Peyer's patch (tissue), 4 donors: Measurements from ENCODE around the gene SNX9. TPM values are rescaled to one million over a fixed set of nuclear protein-coding genes. Genes with fewer than 3 reads are reported as not detected.

Source experiments
- DNase-seq, 3 donors: peaks; one replicate each; pipeline ENCODE4 v3.0.0-alpha.2; 2017 to 2019
- H3K27ac ChIP-seq, 4 donors: fragments of 200-600 bp; sonication (generic); one replicate each; pipeline ENCODE4 v1.5.1; 2016 to 2019
- H3K27me3 ChIP-seq, 2 donors: fragments of 200-600 bp; sonication (generic); one replicate each; pipeline ENCODE4 v1.5.1; 2019
- H3K36me3 ChIP-seq, 3 donors: fragments of 200-600 bp; sonication (generic); one replicate each; pipeline ENCODE4 v1.5.1; 2016 to 2019
- H3K4me1 ChIP-seq, 4 donors: fragments of 200-600 bp; sonication (generic); one replicate each; pipeline ENCODE4 v1.5.1; 2016 to 2019
- H3K4me3 ChIP-seq, 4 donors: fragments of 200-600 bp; sonication (generic); 1 replicate in 3 of 4; 2 replicates in 1 of 4; pipeline ENCODE4 v1.5.1; 2016 to 2019; ENCODE audit warnings: mild to moderate bottlenecking in 1 of 4
- H3K9me3 ChIP-seq, 4 donors: fragments of 200-600 bp; sonication (generic); one replicate each; pipeline ENCODE4 v1.5.1; 2016 to 2019; ENCODE audit warnings: mild to moderate bottlenecking in 1 of 4
- CTCF ChIP-seq, 6 experiments: fragments of 450-650 bp in 4 of 6; fragments of 200-600 bp in 2 of 6; sonication (generic) in 1 of 6; IDR thresholded peaks; one replicate each; pipeline ENCODE4 v1.5.1; 2017 to 2019; ENCODE audit warnings: antibody characterized with exemption in 6 of 6, mild to moderate bottlenecking in 3 of 6, moderate library complexity in 1 of 6
- POLR2A ChIP-seq, 2 donors: fragments of 450-650 bp; IDR thresholded peaks; one replicate each; pipeline ENCODE4 v1.5.1; 2017; ENCODE audit warnings: antibody characterized with exemption in 2 of 2, mild to moderate bottlenecking in 2 of 2, moderate library complexity in 2 of 2
- total RNA-seq, 4 donors: library from RNA; depleted of rRNA; stranded (reverse); fragments of >200 nt; gene quantifications; one replicate each; pipeline ENCODE4 v1.1.0, GENCODE V29; 2016

The SNX9 gene
- total RNA-seq, 4 donors from 2014 or later, result 49.8 to 59.1 (median 52.5) TPM

GRCh38 chr6:157822245-157823000 lies 623 bp upstream of the SNX9 start:
- peak; percentile 37 to 67 (median 67) for DNase-seq
- no peaks in the 10 kb centered on the region for H3K27me3 ChIP-seq
- H3K4me3 ChIP-seq, result peak overlapping the region; percentile 97 to 100 (median 98)
- no peaks in the 10 kb centered on the region for H3K36me3 ChIP-seq
- H3K27ac ChIP-seq, result peak overlapping the region; percentile 95 to 100 (median 97)
- TF ChIP-seq POLR2A (IDR thresholded peaks at IDR 0.05) (no peak), CTCF (IDR thresholded peaks at IDR 0.05) (no peak)
- no peaks in the 10 kb centered on the region for H3K9me3 ChIP-seq
- H3K4me1 ChIP-seq, result peaks cover 0 to 14% (median 3%) of the 10 kb centered on the region in 4 donors

GRCh38 chr6:157823528-157824370 lies 703 bp downstream of the SNX9 start:
- peak overlapping the region; percentile 97 to 100 (median 98) for H3K4me3 ChIP-seq
- peak; percentile 65 to 88 (median 73) for DNase-seq
- H3K27ac ChIP-seq, result peak overlapping the region; percentile 95 to 100 (median 97)
- no peaks in the 10 kb centered on the region for H3K36me3 ChIP-seq
- peaks cover 0 to 14% (median 3%) of the 10 kb centered on the region in 4 donors for H3K4me1 ChIP-seq
- H3K9me3 ChIP-seq, result no peaks in the 10 kb centered on the region
- no peaks in the 10 kb centered on the region for H3K27me3 ChIP-seq
- peak in 1 of 2 donors; percentile 69 for TF ChIP-seq POLR2A (IDR thresholded peaks at IDR 0.05)
- TF ChIP-seq CTCF (IDR thresholded peaks at IDR 0.05), result peak in 4 of 6 experiments; percentile 16 to 32 (median 20)

- no peak for DNase-seq
- no peaks in the 10 kb centered on the region for H3K27me3 ChIP-seq
- H3K4me1 ChIP-seq, result peaks cover 0 to 14% (median 3%) of the 10 kb centered on the region in 4 donors
- no peaks in the 10 kb centered on the region for H3K9me3 ChIP-seq
- TF ChIP-seq CTCF (IDR thresholded peaks at IDR 0.05) (no peak), POLR2A (IDR thresholded peaks at IDR 0.05) (no peak)
- peak overlapping the region in 1 of 4 donors; percentile 97 for H3K27ac ChIP-seq
- peak overlapping the region in 2 of 4 donors; percentile 97 to 100 for H3K4me3 ChIP-seq
- no peaks in the 10 kb centered on the region for H3K36me3 ChIP-seq
Measured at GRCh38 chr6:157825243-157825904, 2.3 kb downstream of the SNX9 start.

GRCh38 chr6:157830354-157831017 lies 7.4 kb downstream of the SNX9 start:
- Histone ChIP-seq H3K27me3 (no peaks in the 10 kb centered on the region), H3K9me3 (no peaks in the 10 kb centered on the region), H3K4me3 (no peak overlapping the region), H3K36me3 (no peaks in the 10 kb centered on the region), H3K27ac (no peak overlapping the region), H3K4me1 (peaks cover 0 to 27% (median 4%) of the 10 kb centered on the region in 4 donors)
- no peak for DNase-seq
- TF ChIP-seq CTCF (IDR thresholded peaks at IDR 0.05) (no peak), POLR2A (IDR thresholded peaks at IDR 0.05) (no peak)

- Histone ChIP-seq H3K36me3 (no peaks in the 10 kb centered on the region), H3K27ac (no peak overlapping the region), H3K27me3 (no peaks in the 10 kb centered on the region), H3K9me3 (no peaks in the 10 kb centered on the region), H3K4me3 (no peak overlapping the region), H3K4me1 (peaks cover 0 to 26% (median 4%) of the 10 kb centered on the region in 4 donors)
- no peak for DNase-seq
- TF ChIP-seq POLR2A (IDR thresholded peaks at IDR 0.05) (no peak), CTCF (IDR thresholded peaks at IDR 0.05) (no peak)
Measured at GRCh38 chr6:157831018-157831369, 7.9 kb downstream of the SNX9 start.
